ENCODE results near the gene ZBTB46.
"Not testable (repeated sequence)": the region's sequence is repeated elsewhere in the genome, so short reads cannot be mapped to it uniquely, and the experiment has no call there.

Gene ZBTB46

DNA sequence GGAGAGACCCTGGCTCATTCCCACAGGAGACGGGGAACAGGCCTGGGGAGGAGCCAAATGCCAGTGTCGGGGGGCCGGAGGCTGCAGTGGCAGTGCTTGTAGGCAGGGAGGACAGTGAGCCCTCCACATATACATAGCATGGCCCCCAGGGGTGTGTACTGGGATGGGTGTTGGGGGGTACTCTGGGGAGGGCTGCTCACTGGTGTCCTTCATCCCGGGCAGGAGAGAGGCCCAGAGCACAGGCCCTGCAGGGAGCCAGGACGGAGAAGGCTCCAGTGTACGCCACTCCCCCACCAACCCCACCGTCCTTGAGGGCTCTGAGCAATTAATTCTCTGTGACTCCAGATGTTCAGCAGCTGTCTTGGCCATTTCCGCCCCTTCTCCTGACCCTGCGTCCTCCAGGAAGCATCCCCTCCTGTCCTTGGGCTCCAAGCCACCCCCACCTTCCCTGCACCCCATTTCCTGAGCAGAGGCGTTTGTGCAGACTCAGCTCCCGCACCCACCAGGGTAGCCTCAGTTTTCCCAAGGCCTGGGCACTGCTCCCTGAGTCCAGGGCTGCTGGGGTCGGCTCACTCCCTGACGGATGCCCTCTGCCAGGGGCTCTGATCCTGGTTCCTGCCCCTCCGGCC lies 26.8 kb upstream of the ZBTB46 start:
- no peak for DNase-seq

DNA sequence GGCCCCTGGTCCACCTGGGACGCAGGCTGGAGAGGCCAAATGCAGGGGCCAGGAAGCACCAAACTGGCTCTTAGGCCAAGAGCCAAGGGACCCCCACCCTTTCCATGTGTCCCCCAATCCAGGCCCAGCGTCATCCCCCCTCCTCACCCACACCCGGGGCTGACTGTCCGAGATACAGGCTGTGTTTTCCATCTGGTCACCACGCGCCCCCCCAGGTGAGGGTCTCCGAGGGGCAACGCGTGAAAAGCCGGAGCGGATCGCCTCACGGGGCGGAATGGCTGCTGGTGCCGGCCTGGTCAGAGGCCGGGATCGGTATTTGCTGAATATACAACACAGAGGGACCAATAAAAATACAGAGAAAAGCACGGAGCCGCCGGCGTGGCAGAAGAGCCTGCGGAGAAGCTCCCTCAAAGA lies 25.0 kb upstream of the ZBTB46 start:
- DNase-seq: no peak

DNA sequence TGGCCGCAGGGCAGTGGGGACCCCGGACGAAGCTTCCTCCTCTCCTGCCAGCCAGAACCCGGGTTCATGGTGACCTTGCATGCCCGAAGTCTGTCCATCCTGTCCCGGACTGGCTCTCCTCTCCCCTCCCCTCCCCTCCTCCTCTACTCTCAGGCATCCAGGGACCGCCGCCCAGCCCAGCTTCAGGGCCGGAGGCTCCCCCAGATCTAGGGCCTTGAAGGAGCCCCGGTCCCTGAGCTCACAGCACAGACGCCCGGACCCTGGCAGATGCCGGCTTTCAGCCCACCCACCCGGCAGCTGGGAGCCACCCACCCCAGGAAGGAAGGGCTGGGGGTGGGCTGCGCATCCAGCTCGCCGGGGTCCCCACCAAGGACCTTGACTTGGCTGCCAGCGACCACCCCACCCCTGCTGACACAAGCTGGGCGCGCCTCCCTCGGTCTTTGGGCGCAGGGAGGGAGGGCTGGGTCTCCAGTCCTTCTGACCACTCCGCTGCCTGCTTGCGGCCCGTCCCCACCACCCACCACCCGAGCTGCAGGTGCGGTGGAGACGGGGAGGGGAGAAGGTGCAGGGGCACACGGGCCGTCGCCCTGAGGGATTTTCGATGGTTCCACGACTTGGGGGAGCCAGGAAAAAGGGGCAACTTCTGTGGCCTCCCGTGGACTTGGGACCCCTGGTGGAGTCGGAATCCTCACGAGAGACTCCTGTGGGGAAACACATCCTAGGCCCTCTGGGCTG lies 24.5 kb upstream of the ZBTB46 start:
- DNase-seq: no peak

DNA sequence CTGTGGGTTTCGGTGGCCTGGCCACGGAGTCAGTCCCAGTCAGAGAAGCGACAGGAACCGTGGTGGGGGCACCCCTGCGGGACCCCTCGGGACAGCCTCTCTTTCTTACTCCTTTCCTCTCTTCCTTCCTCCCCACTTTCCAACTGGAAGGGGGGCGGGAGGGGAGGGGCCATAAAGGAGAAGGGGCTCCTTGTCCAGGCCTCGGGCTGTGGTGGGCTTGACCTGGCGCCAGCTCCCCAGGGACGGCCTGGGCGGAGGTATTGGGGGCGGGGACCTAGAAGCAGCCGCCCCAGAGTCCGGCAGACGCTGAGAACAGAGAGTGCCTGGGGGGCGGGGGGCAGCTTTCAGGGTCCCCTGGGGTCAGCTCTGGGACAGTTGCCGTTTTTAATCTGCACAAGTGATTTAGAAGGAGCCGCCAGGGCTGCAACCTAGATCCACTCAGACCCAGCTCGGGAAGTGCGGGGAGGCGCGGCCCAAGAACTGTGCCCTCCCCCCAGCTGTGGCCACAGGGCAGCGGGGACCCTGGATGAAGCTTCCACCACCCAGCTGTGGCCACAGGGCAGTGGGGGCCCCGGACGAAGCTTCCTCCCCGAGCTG lies 23.8 kb upstream of the ZBTB46 start:
- no peak for DNase-seq

DNA sequence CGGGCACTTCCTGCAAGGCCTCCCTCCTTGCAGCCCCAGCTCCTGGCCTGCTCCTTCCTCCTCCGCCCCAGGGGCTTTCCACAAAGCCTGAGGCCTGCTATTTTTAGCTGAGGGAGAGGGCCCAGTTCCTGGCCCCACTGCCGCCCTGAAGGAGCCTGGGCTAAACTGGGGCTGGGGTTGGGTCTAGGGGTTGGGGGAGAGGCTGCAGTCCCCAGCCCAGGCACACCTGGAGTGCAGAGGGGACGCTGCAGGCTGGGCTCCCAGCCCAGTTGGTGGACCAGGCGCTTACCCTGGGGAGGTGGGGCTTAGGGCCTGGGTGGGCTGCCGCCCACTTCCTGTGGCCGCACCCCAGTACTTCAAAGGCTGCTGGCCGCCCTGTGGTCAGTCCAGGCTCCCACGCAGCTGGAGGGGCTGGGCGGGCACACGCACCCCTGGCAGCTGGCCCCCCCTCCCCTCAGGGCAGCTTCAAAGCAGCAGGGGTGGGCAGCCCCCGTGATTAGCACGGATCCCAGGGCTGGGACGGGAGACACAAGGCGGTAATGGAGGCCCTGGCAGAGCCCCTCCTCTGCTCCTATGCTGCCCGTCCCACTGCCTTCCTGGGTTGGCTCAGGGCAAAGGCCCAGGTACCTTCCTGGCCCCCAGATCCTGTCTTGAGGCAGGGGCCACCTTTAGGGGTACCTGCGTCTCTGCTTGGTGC lies 23.2 kb upstream of the ZBTB46 start:
- DNase-seq: no peak

DNA sequence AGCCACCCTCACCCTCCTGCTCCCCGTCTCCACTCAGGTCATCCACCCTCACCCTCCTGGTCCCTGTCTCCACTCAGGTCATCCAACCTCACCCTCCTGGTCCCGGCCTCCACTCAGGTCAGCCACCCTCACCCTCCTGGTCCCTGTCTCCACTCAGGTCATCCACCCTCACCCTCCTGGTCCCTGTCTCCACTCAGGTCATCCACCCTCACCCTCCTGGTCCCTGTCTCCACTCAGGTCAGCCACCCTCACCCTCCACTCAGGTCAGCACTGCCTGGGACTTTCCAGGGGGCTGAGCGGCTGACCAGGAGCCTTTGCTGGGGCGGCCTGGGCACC lies 22.6 kb upstream of the ZBTB46 start:
- not testable (repeated sequence) for DNase-seq

DNA sequence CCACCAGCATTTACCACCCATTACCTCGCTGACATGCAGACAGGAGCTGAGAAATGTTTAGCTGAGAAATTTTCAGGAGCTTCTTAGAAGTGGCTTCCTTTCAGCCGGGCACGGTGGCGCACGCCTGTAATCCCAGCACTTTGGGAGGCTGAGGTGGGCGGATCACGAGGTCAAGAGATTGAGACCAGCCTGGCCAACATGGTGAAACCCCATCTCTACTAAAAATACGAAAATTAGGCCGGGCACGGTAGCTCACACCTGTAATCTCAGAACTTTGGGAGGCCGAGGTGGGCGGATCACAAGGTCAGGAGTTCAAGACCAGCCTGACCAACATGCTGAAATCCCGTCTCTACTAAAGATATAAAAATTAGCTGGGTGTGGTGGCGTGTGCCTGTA lies 20.5 kb upstream of the ZBTB46 start:
- not testable (repeated sequence) for DNase-seq

DNA sequence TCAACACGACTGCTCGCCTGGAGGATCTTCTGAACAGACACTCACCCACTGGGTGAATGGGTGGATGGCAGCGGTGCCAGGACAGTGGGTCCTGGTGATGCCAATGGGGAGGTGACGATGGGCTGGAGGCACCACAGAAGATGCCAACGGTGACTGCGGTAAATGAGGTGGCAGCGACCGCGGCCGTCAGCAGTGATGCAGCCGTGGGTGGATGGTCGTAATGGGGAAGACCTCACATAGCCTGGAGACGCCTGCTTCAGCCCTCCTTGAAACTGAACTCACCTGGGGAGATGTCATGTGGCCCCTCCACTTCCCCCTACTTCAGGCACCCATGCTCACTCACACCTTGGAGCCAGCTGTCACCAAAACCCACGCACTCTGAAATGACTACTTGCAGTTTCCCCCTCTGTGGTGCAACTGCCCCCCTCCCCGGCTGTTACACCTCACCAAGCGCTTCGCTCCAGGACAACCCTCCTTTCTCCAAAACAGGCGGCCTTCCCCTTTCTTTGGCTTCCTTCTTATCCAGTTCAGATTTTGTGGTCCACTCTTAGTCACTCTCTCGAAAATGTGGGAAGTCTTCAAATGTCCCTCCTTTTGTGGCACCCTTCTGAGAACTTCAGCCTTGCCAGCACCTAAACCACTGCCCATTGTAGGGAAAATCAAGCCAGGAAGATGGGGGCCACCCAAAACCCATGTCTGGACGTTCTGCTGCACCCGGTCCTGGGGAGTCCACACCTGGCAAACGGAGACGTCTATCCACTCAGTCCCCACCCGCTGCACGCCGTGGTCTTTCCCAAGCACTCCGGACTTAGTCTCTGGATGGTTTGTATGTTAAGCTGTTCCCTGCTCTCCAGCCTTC lies 19.9 kb upstream of the ZBTB46 start:
- peak; percentile 79 for DNase-seq

DNA sequence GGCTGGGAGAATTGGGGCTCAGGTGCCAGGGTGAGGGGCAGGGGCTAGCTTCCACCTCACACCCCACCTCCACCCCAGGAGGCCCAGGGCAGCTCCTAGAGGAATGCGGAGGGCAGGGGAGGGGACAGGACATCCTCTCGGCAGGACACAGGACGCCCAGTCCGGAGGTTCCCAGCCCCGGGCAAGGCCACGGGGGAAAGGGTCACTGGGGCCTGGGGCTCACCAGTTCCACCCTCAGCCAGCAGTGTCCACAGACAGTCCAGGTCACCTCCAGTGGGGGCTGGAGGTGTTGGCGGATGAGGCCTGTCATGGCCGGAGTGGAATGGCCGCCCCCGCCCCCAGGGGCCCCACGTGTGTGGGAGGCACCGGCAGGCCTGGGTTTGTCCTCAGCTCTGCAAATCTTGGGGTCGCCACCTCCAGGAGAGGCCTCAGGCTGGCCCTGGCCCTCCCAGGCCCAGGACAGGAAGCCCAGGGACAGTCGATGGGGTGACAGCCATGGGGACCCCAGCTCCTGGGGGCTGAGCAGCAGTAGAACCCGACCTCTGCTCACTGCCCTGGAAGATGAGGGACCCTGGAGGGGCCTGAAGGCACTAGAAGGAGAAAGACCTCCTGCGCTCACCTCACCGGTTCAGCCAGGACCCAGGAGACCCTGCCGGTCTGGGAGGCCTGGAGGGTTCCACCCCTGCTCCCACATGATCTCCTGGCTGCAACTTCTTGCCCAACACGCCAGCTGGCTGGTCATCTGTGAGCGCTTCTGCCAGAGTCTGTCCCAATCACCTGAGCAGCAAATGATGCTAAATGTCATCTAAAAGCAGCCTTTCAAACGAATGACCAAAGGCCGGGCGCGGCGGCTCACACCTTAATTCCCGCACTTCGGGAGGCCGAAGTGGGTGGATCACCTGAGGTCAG lies 17.2 kb upstream of the ZBTB46 start:
- DNase-seq: no peak

DNA sequence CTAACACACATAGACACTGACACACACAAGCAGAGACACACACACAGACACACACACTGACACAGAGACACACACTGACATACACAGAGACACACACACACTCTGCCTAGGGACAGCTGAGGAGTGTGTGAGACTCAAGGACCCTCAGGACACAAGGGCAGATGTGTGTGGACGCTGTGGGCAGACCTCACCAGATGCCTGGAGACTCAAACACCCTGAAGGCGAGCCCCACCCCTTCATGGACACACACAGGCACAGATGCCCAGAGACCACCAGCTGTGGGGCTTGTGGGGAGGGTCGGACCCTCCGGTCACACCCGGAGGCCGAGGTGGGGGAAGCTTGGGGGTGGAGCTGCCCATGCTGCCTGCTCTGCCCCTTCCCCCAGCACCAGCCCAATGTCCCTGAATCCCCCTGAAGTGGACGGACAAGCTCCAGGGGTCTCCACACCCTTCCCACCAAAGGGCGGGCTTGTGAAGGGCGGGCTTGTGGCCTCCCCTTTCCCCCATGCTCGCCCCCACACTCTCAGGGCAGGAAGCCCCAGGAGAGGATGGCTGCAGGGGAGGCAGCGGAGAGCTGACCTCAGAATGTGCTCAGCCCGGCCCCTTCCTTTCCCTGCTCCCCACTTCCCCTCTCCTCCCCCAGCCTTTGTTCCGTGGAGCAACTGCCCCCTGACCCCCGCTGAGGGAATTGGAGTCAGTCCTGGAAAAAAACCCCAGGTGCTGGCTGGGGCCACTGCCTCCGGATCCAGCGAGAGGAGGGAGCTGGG lies 16.4 kb upstream of the ZBTB46 start:
- no peak for DNase-seq

DNA sequence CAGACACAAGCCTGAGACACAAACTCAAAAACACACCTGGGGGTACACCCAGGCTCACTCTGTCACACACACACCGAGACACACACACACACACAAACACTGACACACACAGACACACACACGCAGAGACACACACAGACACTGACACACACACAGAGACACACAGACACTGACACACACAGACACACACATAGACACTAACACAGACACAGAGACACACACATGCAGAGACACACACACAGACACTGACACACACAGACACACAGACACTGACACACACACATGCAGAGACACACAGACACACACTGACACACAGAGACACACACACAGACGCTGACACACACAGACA lies 15.8 kb upstream of the ZBTB46 start:
- no peak for DNase-seq

DNA sequence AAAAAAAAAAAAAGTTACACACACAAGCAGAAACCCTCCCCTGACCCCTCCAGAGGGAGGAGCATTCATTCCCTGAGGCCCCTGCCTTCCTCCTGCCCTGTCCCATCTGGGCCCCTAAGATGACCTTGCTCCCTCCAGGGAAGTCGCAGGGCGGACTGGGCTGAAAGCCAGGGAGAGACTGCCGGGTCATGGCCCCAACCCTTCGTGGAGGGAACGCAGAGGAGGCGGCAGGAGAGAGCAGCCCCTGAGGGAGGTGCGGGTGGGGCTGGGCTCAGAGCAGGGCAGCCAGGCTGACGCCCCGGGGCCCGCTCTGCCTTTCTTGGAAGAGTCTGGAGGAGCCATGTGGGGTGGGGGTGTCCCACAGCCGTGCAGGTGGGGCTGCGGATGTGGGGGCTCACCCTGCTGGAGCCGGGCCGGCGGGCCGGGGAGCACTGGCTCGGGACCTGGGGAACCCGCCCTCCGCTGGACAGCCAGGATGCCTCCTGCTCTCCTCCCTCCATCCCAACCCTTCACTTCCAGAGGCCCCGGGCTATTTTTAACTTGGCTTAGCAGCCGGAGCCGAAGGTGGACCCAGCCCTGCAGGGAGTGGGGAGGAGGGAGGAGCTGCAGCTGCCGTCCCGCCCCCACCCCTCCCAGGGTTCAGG lies 15.2 kb upstream of the ZBTB46 start:
- DNase-seq: no peak

DNA sequence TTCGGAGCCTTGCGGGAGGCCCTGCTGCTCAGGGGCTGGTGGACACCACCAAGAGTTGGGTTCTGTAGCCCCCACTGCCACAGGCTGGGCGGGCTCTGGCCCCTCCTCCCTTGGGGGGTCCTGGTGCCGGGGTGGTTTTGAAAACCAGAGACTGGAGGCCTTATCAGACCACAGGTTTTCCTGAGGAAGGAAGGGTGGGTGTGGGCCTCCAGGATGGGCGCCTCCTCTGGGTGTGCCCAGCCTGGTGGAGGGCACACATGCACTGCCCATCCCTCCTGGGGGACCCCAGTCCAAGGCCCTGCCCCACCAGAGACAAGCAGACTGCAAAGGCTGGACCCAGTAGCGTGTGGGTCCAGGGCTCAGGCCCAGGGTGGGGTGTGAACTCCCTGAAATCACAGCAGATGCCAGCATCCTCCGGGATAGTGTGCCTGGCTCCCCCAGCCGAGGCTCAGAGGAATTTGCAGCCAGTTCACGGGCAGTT lies 13.5 kb upstream of the ZBTB46 start:
- no peak for DNase-seq

DNA sequence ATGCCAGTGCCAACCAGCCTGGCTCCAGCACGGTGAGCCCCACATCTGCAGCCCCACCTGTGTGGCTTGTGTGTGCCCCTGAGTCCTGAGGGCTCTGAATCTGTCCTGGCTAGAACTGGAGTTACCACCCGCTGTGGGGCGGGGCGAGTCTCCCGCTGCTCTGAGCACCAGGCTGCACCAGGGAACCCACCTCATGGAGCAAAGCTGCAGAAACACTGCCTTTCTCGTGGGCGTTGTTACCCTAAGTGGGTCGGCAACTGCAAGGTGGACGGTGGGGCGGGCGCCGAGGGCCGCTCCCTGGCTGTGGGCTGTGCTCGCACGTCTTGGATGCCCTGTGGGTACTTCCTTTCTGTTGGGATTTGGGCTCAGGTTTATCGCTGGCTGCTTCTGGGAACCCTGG lies 12.7 kb upstream of the ZBTB46 start:
- no peak for DNase-seq

DNA sequence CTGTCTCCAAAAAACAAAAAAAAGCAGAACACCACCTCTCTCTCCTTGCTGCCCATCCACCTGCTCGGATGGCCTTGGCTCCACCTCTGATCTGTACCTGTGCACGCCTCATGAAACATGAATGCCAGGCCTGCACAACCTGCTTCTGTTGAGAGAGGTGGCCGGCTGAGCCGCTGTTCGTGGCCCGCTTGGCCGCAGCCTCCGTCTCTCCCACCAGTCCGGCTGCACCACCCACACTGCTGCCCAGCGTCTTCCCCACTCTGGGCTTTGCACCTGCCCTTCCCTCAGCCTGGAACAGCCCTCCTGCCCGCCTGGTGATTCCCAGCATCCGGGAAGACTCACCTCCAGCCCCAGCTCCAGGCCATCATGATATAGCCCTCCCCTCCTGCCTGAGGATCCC lies 12.2 kb upstream of the ZBTB46 start:
- no peak for DNase-seq

DNA sequence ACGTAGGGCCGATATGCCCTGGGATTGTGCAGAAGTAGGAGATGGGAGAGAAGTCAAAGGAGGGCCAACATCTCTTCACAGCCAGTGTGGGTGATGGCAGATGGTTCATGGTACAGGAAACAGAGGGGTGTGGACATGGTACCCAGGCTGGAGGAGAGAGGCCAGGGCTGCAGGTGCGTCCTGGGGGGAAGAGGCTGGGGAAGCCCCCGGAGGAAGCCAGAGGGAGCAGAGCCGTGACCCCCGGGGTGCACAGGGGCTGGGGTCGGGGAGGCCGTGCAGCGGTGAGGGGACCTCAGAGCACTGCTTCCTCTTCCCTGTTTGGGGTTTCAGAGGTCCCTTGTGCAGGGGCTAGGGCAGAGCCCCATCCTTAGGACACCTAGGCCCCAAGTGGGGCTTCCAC lies 11.2 kb upstream of the ZBTB46 start:
- DNase-seq: no peak

DNA sequence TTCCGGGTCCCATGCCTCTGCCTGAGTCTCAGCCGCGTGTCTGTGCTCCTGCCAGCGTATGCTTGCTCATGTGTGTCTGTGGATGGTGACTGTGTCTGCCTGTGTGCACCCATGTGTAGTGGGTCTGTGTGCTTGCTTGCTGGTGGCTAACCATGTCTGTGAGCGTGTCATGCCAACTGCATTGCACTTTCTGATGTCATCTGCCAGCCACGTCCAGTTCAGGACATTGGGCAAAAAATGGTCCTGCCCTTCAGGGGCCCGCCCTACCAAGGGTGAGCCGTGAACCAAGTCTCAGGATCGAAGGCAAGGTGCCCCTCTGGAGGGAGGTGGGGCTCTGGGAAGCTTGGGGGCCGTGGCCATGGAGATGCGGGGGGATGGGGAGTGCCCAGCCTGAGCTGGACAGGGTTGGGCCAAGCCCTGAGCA lies 9.4 kb upstream of the ZBTB46 start:
- no peak for DNase-seq

DNA sequence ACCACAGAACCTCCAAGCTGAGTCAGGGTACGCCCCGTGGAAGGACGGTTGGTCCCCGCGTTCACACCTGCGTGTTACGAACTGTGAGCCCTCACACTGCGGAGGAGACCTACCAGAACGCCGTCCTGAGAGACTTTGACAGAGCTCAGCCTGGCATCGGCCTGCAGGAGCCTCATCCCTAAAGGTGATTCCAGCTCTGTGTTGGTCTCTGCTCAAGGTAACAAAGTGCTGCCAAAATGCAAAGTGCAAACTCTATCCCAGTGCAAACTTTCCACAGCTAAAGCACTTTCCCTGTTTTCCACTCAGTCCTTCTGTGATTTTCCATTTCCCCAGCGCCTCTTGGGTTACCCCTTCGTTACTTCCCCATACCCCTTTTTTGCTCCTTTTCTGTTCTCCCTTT lies 8.6 kb upstream of the ZBTB46 start:
- DNase-seq: no peak

DNA sequence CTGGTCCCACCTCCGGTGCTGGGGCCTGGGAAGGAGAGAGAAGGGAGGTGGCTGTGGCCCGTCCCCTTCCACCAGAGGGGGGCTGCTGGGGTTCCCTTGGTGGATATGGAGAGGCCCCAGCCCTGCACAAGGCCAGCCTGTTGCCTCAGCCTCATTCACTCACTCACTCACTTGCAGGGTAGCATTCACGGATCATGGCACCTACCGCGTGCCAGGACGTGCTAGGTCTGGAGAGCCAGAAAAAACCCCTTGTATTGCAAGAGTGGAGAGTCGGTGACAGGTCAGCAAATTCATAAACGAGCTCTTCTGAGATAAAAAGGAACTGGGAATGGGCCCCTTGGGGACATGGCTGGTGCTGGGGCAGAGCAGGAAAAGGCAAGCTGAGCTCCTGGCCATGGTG lies 6.4 kb upstream of the ZBTB46 start:
- no peak for DNase-seq

Data from stimulated activated CD4-positive, alpha-beta T cell treated with anti-CD3 and anti-CD28 coated beads, Interleukin-15, amount 100 ng/mL, for 24 hours (primary cell).